Measurements from ENCODE around the gene ATP7B.
"Not testable (repeated sequence)": the region's sequence is repeated elsewhere in the genome, so short reads cannot be mapped to it uniquely, and the experiment has no call there.

ATP7B gene

GRCh38 chr13:52010890-52011631, at the start of gene ATP7B:
Gene ATP7B, minus strand, starts transcription at chr13:52011450. Its CDS starts 113 bp downstream, at chr13:52011337.
- no peak for DNase-seq (ENCODE audit: low spot score)

GRCh38 chr13:52053460-52053859, 42.2 kb upstream of the ATP7B start:
- no peak for DNase-seq (ENCODE audit: low spot score)

DNA sequence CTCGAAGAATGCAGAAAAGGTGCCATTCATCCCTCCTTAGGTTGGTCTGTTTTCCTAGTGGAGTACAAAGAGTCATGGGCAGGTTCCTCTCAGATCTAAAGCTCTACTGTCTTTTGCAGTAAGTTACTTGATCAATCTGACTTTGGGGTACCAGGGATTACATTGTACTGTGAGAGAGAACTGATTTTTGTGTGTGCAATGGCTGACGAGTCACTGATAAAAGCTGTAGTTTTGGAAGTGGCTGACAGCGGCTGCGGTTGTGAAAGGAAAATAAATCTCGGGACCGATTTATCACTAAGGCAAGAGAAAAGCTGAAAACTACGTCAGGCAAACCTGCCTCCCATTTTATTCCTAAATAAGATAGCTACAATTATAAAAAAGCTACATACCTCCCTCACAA, 40.1 kb upstream of the ATP7B start:
- no peak for DNase-seq (ENCODE audit: low spot score)

DNA sequence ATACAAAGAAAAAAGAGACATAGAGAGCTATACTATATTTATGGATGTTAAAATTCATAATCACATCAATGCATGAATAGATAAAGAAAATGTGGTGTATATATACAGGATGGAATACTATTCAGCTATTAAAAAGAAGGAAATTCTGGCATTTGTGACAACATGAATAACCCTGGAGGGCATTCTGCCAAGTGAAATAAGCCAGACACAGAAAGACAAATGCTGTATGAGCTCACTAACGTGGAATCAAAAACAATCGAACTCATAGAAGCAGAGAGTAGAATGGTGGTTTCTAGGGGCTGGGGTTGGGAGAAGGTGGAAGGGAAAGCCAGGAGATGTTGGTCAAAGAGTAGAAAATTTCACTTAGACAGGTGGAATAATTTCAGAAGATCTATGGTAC, 37.3 kb upstream of the ATP7B start:
- DNase-seq (ENCODE audit: low spot score), result no peak

DNA sequence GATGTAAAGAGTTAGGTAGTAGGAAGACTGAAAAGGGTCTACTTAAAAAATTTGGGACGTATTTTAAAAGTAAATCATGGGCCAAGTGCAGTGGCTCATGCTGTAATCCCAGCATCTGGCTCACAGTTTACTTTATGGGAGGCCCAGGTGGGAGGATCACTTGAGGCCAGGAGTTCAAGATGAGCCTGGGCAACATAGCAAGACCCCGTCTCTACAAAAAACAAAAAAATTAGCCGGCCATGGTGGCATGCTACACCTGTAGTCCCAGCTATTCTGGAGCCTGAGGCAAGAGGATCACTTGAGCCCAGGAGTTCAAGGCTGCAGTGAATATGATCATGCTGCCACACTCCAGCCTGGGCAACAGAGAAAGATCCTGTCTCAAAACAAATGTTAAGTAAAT, 36.2 kb upstream of the ATP7B start:
- DNase-seq (ENCODE audit: low spot score), result no peak

DNA sequence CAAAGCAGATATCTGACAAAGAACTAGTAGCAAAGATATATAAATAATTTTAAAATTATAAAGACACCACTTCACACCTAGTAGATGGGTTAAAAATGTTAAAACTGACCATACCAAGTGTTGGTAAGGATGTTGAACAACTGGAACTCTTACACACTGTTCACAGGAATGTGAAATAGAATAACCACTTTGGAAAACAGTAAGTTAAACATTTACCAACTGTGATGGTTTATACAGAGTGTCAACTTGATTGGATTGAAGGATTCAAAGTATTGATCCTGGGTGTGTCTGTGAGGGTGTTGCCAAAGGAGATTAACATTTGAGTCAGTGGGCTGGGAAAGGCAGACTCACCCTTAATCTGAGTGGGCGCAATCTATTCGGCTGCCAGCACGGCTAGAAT, 32.4 kb upstream of the ATP7B start:
- no peak for DNase-seq (ENCODE audit: low spot score)

DNA sequence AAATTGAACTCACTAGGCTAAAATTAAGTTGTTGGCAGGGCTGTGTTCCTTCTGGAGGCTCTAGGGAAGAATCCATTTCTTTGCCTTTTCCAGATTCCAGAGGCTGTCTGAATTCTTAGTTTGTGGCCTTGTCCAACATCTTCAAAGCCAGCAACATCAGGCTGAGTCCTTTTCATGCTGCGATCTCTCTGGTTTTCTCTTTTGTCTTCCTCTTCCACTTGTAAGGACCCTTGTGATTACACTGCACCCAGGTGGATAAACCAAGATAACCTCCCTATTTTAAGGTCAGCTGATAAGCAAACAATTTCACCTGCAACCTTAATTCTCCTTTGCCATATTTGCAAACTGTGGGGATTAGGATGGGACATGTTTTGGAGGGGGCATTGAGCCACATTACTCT, 24.8 kb upstream of the ATP7B start:
- no peak for DNase-seq (ENCODE audit: low spot score)

DNA sequence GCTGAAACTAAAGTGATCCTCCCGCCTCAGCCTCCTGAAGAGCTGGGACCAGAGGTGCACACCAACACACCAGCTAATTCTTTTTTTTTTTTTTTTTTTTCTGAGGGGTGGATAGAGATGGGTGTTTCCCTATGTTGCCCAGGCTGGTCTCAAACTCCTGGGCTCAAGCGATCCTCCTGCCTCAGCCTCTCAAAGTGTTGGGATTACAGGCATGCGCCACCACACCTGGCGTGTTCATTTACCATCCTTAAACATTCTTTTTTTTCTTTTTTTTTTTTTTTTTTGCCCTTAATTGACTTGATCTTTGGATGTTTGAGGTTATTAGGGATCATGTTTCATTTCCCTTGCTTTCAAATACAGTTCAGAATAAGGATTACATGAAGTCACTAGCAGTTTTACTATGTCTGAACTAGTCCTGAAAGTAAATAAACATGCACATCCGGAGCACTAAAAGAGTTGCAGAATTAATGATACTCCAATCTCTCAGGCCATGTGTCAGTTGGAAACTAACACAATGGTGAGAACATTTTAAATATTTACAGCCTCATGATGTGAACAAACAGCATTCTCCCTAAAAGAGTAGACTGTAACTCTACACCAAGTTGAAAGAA, 23.5 kb upstream of the ATP7B start:
- no peak for DNase-seq (ENCODE audit: low spot score)

GRCh38 chr13:52033039-52033438, 21.8 kb upstream of the ATP7B start:
- DNase-seq (ENCODE audit: low spot score), result no peak

GRCh38 chr13:52030401-52030800, 19.2 kb upstream of the ATP7B start:
- DNase-seq (ENCODE audit: low spot score), result not testable (repeated sequence)

GRCh38 chr13:52029569-52029968, 18.3 kb upstream of the ATP7B start:
- DNase-seq (ENCODE audit: low spot score), result no peak

DNA sequence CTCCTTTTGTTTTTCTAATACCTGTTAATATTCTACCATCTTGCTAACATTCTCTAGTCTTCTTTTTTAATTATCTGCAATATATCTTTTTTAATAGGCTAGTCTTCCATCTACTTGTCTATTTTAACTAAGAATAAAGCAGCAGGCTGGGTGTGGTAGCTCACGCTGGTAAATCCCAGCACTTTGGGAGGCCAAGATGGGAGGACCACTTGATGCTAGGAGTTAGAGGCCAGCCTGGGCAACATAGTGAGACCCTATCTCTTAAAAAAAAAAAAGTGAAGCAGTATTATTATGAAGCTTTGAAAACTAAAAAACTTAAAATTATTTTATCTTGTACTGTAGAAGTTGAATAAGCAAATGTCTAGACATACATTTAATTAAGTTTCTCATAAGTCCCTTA, 16.6 kb upstream of the ATP7B start:
- DNase-seq (ENCODE audit: low spot score), result no peak

DNA sequence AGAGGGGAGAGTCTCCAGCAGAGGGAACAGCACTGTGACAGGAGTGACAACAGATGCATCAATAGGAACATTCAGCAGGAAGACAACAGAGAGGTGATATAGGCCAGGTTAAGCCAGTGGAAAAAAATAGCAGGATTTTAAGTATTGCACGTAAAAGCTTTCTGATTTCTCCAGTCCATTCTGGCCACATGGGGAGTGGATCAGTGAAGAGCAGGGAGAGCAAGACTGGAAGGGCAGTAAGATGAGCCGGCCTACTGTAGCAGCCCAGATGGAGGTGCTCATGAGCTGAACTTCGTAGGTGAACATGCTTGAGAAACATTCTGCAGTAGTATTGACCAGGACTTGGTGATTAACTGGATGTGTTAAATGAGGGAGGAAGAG, 15.0 kb upstream of the ATP7B start:
- DNase-seq (ENCODE audit: low spot score), result no peak

DNA sequence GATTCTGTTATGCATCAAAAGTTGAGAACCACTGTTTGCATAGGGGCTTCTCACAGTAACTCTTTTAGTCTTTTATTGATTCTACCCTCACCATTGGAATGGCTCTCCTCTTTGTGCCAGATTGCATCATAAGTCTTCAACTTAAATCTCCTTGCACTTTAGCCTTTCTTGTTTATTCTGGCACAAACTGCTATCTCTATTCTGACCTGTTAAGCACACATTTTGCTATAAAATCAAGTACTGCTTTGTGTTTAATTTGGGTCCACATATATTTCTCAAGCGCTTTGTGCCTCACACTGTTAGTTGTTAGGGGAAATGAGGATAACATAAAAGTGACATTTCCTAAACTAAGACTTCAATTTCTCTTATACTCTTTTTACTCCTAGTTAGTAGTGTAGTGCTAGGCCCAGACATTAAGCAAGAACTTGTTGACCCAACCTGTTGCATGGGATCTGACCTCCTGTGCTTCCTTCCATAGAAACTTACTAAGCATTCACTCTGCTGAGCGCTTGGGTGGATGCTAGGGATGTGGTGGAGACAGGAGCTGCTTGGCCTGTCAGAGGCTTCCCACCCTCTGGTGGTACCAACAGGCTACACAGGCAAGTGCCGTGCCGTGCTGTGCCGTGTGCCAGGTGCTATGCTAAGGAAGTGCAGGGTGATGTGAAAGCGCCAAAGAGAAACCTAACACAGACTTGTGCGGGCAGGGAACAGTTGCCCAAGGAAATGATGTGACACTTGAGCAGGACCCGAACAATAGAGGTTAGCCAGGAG, 14.4 kb upstream of the ATP7B start:
- no peak for DNase-seq (ENCODE audit: low spot score)

DNA sequence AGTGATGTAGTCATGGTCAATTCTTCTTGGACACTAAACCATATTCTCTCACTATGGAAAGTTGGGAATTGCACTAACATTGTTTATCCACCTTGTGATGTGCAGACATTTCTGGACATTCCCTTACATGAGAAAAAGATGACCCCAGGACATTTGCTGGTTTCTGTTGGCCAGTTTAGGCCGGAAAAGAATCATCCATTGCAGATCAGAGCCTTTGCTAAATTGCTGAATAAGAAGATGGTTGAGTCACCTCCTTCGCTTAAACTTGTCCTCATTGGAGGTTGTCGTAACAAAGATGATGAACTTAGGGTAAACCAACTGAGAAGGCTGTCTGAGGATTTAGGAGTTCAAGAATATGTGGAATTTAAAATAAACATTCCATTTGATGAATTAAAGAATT, 13.2 kb upstream of the ATP7B start, which contains the start of gene UTP14C:
Gene UTP14C (plus strand): TSS at position 211 of the 400 bp plus-strand sequence. CDS start 4,114 bp downstream, outside the sequence.
- no peak for DNase-seq (ENCODE audit: low spot score)

- DNase-seq (ENCODE audit: low spot score), result no peak
Measured at GRCh38 chr13:52022356-52022755, 11.1 kb upstream of the ATP7B start.

DNA sequence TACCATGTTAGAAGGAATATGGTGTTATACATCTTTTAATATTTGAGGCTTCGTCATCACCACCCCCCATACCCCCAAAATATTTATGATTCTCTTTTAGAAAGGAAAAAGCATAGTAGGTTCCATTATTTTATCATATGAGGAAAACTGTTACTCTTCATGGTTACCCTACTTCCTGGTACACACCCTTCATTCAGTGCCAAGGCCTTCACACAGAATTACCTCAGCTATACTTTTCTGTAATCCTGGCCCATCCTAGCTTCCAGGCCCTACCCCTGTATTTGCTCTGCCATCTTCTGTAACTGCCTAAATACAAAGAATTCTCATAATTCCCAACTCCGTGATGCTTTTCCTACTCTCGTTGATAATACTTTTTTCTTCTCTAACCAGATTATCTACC, 8.9 kb upstream of the ATP7B start:
- no peak for DNase-seq (ENCODE audit: low spot score)

DNA sequence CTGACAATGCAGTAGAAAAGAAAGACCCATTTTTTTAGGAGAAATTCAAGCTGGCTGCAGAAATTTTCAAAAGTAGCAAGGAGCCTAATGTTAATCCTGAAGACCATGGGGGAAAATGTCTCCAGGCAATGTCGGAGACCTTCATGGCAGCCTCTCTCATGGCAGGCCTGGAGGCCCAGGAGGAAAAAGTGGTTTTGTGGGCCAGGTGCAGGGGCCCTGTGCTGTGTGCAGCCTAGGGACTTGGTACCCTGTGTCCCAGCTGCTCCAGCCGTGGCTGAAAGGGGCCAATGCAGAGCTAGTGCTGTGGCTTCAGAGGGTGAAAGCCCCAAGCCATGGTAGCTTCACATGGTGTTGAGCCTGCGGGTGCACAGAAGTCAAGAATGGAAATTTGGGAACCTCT, 5.0 kb upstream of the ATP7B start:
- no peak for DNase-seq (ENCODE audit: low spot score)

DNA sequence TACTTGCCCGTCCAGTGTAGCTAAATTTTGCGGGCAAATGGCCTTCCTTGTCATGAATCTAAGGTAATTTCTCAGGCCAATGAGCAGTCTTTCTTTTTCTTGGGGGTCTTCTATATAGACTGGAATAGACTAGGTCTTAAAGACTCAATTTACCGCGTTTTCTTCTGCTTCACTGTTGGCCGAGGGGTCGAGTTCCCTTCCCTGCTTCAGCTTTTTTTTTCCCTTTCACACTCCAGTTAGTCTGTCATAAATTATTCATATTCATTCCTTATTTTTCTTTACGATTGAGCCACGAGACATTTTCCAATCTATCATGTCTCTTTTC, 1.2 kb upstream of the ATP7B start:
- DNase-seq (ENCODE audit: low spot score), result no peak

- peak; percentile 99 for DNase-seq (ENCODE audit: low spot score)
Measured at GRCh38 chr13:52011632-52012511, 622 bp upstream of the ATP7B start, which contains the start of gene ALG11. Gene ALG11, plus strand, starts transcription at chr13:52012398. Its CDS starts 21 bp downstream, at chr13:52012419.

GRCh38 chr13:52009946-52010345, 1.3 kb downstream of the ATP7B start:
- no peak for DNase-seq (ENCODE audit: low spot score)

All from kidney capillary endothelial cell (primary cell).